GM12801 (cell line): ENCODE results near the gene LSR.

Experiments used
- CTCF ChIP-seq: IDR thresholded peaks from one replicate; pipeline ENCODE4 v1.5.1; 2011; ENCODE audit warnings: control low read depth; ENCODE audit not compliant: insufficient read length; ENCODE audit errors: extremely low read depth

LSR gene

GRCh38 chr19:35273686-35274259 lies 25.0 kb downstream of the LSR start:
- no peak for TF ChIP-seq CTCF

- TF ChIP-seq CTCF = no peak
Observed at GRCh38 chr19:35274323-35274722, 25.5 kb downstream of the LSR start.

- no peak for TF ChIP-seq CTCF
Observed at GRCh38 chr19:35276706-35277281, 28.0 kb downstream of the LSR start.

- no peak for TF ChIP-seq CTCF
Observed at GRCh38 chr19:35278578-35279284, 29.9 kb downstream of the LSR start.

- TF ChIP-seq CTCF = no peak
Observed at GRCh38 chr19:35279374-35279773, 30.6 kb downstream of the LSR start.

- no peak for TF ChIP-seq CTCF
Observed at GRCh38 chr19:35279985-35280821, 31.4 kb downstream of the LSR start.

- TF ChIP-seq CTCF = no peak
Observed at GRCh38 chr19:35281303-35281702, 32.5 kb downstream of the LSR start.
